ENCODE data around the gene CHST2. TPM values are rescaled to one million over a fixed set of nuclear protein-coding genes. Genes with fewer than 3 reads are reported as not detected.

The CHST2 gene
- total RNA-seq, 1 experiment from 2014 or later: 1.7 TPM

DNA sequence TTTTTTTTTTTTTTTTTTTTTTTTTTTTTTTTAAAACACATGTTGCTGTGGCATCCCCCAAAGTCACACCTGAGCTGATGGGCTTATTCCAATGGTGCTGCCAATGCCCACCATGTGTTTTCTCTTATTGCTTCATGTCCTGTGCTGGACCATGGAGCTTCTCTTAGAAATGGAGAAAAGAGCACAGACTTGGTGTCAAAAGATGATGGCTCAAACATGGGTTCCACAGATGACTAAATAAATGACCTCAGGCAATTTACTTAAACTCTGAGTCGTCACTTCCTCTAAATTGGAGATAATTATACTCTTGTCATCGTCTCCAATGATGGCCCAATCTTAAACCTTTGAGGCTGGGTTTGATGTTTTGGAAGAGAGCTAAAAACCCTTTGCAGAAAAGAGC, 28.1 kb downstream of the CHST2 start:
- H2AFZ ChIP-seq (ENCODE audit: low read depth, low read length, poor library complexity, severe bottlenecking): no peak overlapping the region
- TF ChIP-seq, protein P1, sequence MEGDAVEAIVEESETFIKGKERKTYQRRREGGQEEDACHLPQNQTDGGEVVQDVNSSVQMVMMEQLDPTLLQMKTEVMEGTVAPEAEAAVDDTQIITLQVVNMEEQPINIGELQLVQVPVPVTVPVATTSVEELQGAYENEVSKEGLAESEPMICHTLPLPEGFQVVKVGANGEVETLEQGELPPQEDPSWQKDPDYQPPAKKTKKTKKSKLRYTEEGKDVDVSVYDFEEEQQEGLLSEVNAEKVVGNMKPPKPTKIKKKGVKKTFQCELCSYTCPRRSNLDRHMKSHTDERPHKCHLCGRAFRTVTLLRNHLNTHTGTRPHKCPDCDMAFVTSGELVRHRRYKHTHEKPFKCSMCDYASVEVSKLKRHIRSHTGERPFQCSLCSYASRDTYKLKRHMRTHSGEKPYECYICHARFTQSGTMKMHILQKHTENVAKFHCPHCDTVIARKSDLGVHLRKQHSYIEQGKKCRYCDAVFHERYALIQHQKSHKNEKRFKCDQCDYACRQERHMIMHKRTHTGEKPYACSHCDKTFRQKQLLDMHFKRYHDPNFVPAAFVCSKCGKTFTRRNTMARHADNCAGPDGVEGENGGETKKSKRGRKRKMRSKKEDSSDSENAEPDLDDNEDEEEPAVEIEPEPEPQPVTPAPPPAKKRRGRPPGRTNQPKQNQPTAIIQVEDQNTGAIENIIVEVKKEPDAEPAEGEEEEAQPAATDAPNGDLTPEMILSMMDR (IDR thresholded peaks at IDR 0.05 in 2 of 3, conservative IDR thresholded peaks at IDR 0.05 in 1 of 3; ENCODE audit: borderline replicate concordance in 1 of 3, insufficient read depth in 1 of 3, low read depth in 2 of 3, low read length in 2 of 3): no peak
- no peak for TF ChIP-seq FOSL1 (IDR thresholded peaks at IDR 0.05; ENCODE audit: low read depth)
- no peak for TF ChIP-seq ZNF274 (IDR thresholded peaks at IDR 0.05; ENCODE audit: low read depth, low read length)
- no peak for TF ChIP-seq SIN3A (IDR thresholded peaks at IDR 0.05; ENCODE audit: low read depth)
- no peak for TF ChIP-seq EGR1 (IDR thresholded peaks at IDR 0.05; ENCODE audit: low read depth)
- no peak for TF ChIP-seq YY1 (IDR thresholded peaks at IDR 0.05; ENCODE audit: extremely low read depth, insufficient replicate concordance, low read depth, low read length)
- no peak for TF ChIP-seq TCF7L2 (IDR thresholded peaks at IDR 0.05; ENCODE audit: borderline replicate concordance, extremely low read depth, insufficient read depth, insufficient read length)
- no peak for TF ChIP-seq POLR2A (IDR thresholded peaks at IDR 0.05; ENCODE audit: borderline replicate concordance, extremely low read depth, insufficient read depth, insufficient read length)
- no peaks in the 10 kb centered on the region for H3K36me3 ChIP-seq (ENCODE audit: control insufficient read depth in 1 of 2, insufficient read depth in 2 of 2, low read length in 2 of 2)
- no peaks in the 10 kb centered on the region for H3K79me2 ChIP-seq (ENCODE audit: insufficient read depth, low read length)
- RAD21 ChIA-PET (ENCODE audit: low non-redundant PET in 1 of 2, low total read pairs in 2 of 2, uncharacterized antibody in 2 of 2, unreplicated experiment in 2 of 2): no interaction called here
- no peak for DNase-seq (ENCODE audit: low read depth, low spot score)
- no peaks in the 10 kb centered on the region for H3K9me2 ChIP-seq (ENCODE audit: insufficient read depth)
- no peak overlapping the region for H3K4me2 ChIP-seq (ENCODE audit: low read length)
- intact Hi-C loops (cut with micrococcal nuclease): no loop called here
- no peak overlapping the region for H3K4me3 ChIP-seq (replicated peaks in 1 of 2; ENCODE audit: low read depth in 1 of 2, low read length in 2 of 2)
- no peak overlapping the region for H3K9ac ChIP-seq (ENCODE audit: low read length)
- no peak for ATAC-seq
- H4K20me1 ChIP-seq (ENCODE audit: insufficient read depth): no peaks in the 10 kb centered on the region
- no TSS peak for BruUV-seq (replicated peaks)
- no peak overlapping the region for H3K27ac ChIP-seq (ENCODE audit: low read depth, low read length)
- no peaks in the 10 kb centered on the region for H3K27me3 ChIP-seq (ENCODE audit: insufficient read depth, low read length)
- peaks cover 0 to 11% of the 10 kb centered on the region in 2 experiments; a peak in 1 of 4 replicates for H3K4me1 ChIP-seq (ENCODE audit: control insufficient read depth in 1 of 2, insufficient read depth in 2 of 2, low read length in 2 of 2)
- CTCF ChIA-PET: no interaction called here
- POLR2A ChIA-PET: no interaction called here
- H3K9me3 ChIP-seq (ENCODE audit: control insufficient read depth in 1 of 2, insufficient read depth in 1 of 2, low read depth in 1 of 2, low read length in 2 of 2): no peaks in the 10 kb centered on the region

DNA sequence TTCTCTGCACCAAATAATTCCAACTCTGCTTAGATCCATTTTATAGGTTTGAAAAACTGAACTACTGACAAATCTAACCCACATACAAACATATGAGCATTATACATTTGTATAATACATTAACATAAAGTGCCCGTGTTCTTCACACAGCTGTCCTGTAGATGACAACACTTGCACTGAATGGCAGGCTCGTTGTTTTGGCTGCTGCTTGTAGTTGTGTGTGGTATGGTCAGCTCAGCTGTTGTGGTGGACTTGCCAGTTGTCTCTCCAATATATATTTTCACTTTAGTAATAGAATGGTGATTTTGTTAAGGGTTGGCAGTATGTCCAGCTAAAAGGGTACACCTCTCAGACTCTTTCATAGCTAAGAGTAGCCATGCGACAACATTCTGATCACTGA, 30.5 kb downstream of the CHST2 start:
- H3K9ac ChIP-seq (ENCODE audit: low read length): no peak overlapping the region
- no peaks in the 10 kb centered on the region for H3K9me3 ChIP-seq (ENCODE audit: control insufficient read depth in 1 of 2, insufficient read depth in 1 of 2, low read depth in 1 of 2, low read length in 2 of 2)
- DNase-seq (ENCODE audit: low read depth, low spot score): no peak
- no peaks in the 10 kb centered on the region for H3K9me2 ChIP-seq (ENCODE audit: insufficient read depth)
- no peak for ATAC-seq
- peaks cover 0 to 11% of the 10 kb centered on the region in 2 experiments; a peak in 1 of 4 replicates for H3K4me1 ChIP-seq (ENCODE audit: control insufficient read depth in 1 of 2, insufficient read depth in 2 of 2, low read length in 2 of 2)
- ChIA-PET CTCF (no interaction called here), RAD21 (ENCODE audit: low non-redundant PET in 1 of 2, low total read pairs in 2 of 2, uncharacterized antibody in 2 of 2, unreplicated experiment in 2 of 2) (no interaction called here), POLR2A (no interaction called here)
- no peak overlapping the region for H3K4me3 ChIP-seq (replicated peaks in 1 of 2; ENCODE audit: low read depth in 1 of 2, low read length in 2 of 2)
- H3K79me2 ChIP-seq (ENCODE audit: insufficient read depth, low read length): no peaks in the 10 kb centered on the region
- no peak overlapping the region for H3K4me2 ChIP-seq (ENCODE audit: low read length)
- no TSS peak for BruUV-seq (replicated peaks)
- H4K20me1 ChIP-seq (ENCODE audit: insufficient read depth): no peaks in the 10 kb centered on the region
- no peak overlapping the region for H2AFZ ChIP-seq (ENCODE audit: low read depth, low read length, poor library complexity, severe bottlenecking)
- H3K27me3 ChIP-seq (ENCODE audit: insufficient read depth, low read length): no peaks in the 10 kb centered on the region
- intact Hi-C loops (cut with micrococcal nuclease): no loop called here
- H3K27ac ChIP-seq (ENCODE audit: low read depth, low read length): no peak overlapping the region
- no peaks in the 10 kb centered on the region for H3K36me3 ChIP-seq (ENCODE audit: control insufficient read depth in 1 of 2, insufficient read depth in 2 of 2, low read length in 2 of 2)
- TF ChIP-seq RAD21 (IDR thresholded peaks at IDR 0.05; ENCODE audit: low read depth) (no peak), SRF (IDR thresholded peaks at IDR 0.05; ENCODE audit: low read depth) (no peak), EGR1 (IDR thresholded peaks at IDR 0.05; ENCODE audit: low read depth) (no peak), JUND (IDR thresholded peaks at IDR 0.05) (no peak), ELF1 (IDR thresholded peaks at IDR 0.05; ENCODE audit: borderline replicate concordance, low read depth) (no peak), POLR2A (IDR thresholded peaks at IDR 0.05; ENCODE audit: borderline replicate concordance, extremely low read depth, insufficient read depth, insufficient read length) (no peak), EZH2 (IDR thresholded peaks at IDR 0.05) (no peak)
- TF ChIP-seq, protein P2, sequence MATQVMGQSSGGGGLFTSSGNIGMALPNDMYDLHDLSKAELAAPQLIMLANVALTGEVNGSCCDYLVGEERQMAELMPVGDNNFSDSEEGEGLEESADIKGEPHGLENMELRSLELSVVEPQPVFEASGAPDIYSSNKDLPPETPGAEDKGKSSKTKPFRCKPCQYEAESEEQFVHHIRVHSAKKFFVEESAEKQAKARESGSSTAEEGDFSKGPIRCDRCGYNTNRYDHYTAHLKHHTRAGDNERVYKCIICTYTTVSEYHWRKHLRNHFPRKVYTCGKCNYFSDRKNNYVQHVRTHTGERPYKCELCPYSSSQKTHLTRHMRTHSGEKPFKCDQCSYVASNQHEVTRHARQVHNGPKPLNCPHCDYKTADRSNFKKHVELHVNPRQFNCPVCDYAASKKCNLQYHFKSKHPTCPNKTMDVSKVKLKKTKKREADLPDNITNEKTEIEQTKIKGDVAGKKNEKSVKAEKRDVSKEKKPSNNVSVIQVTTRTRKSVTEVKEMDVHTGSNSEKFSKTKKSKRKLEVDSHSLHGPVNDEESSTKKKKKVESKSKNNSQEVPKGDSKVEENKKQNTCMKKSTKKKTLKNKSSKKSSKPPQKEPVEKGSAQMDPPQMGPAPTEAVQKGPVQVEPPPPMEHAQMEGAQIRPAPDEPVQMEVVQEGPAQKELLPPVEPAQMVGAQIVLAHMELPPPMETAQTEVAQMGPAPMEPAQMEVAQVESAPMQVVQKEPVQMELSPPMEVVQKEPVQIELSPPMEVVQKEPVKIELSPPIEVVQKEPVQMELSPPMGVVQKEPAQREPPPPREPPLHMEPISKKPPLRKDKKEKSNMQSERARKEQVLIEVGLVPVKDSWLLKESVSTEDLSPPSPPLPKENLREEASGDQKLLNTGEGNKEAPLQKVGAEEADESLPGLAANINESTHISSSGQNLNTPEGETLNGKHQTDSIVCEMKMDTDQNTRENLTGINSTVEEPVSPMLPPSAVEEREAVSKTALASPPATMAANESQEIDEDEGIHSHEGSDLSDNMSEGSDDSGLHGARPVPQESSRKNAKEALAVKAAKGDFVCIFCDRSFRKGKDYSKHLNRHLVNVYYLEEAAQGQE (IDR thresholded peaks at IDR 0.05; ENCODE audit: low read depth): no peak
- TF ChIP-seq, protein P3, sequence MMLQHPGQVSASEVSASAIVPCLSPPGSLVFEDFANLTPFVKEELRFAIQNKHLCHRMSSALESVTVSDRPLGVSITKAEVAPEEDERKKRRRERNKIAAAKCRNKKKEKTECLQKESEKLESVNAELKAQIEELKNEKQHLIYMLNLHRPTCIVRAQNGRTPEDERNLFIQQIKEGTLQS (IDR thresholded peaks at IDR 0.05): no peak
